HG03196 (cell line): ENCODE data around the gene CNTROB.

Experiments used
- ATAC-seq: cut with Tn5 transposase; IDR thresholded peaks from one replicate; pipeline ENCODE4 v1.9.1; 2021; ENCODE audit not compliant: unreplicated experiment

The CNTROB gene

GRCh38 chr17:7931709-7932482 lies at the start of gene CNTROB, which contains the start of gene TRAPPC1:
Gene CNTROB, plus strand, starts transcription at chr17:7932206. Its CDS starts 874 bp downstream, at chr17:7933080.
Gene TRAPPC1, minus strand, starts transcription at chr17:7931946. Its CDS starts 117 bp downstream, at chr17:7931829.
- ATAC-seq, result peak; percentile 84

GRCh38 chr17:7882629-7883028 lies 49.4 kb upstream of the CNTROB start:
- no peak for ATAC-seq

GRCh38 chr17:7883781-7884386 lies 48.1 kb upstream of the CNTROB start:
- no peak for ATAC-seq

- no peak for ATAC-seq
These were observed 47.2 kb upstream of the CNTROB start for GRCh38 chr17:7884581-7885366.

- peak; percentile 31 for ATAC-seq
These were observed 46.4 kb upstream of the CNTROB start for GRCh38 chr17:7885367-7886226.

- no peak for ATAC-seq
These were observed 45.6 kb upstream of the CNTROB start for GRCh38 chr17:7886227-7887037.

GRCh38 chr17:7887038-7887481 lies 44.9 kb upstream of the CNTROB start:
- no peak for ATAC-seq

GRCh38 chr17:7887482-7888183 lies 44.4 kb upstream of the CNTROB start:
- ATAC-seq, result peak; percentile 53

GRCh38 chr17:7888184-7888920 lies 43.7 kb upstream of the CNTROB start, which contains the start of gene CHD3:
Gene CHD3, plus strand, starts transcription at chr17:7888789. Its CDS starts 212 bp downstream, at chr17:7889001.
- no peak for ATAC-seq

GRCh38 chr17:7889166-7889955 lies 42.6 kb upstream of the CNTROB start:
- no peak for ATAC-seq

GRCh38 chr17:7893187-7893880 lies 38.7 kb upstream of the CNTROB start:
- no peak for ATAC-seq

- no peak for ATAC-seq
These were observed 37.8 kb upstream of the CNTROB start for GRCh38 chr17:7894226-7894625.

- no peak for ATAC-seq
These were observed 37.1 kb upstream of the CNTROB start for GRCh38 chr17:7894866-7895265.

- ATAC-seq, result no peak
These were observed 34.9 kb upstream of the CNTROB start for GRCh38 chr17:7897090-7897489.

- ATAC-seq, result no peak
These were observed 34.2 kb upstream of the CNTROB start for GRCh38 chr17:7897773-7898172.

- ATAC-seq, result no peak
These were observed 28.6 kb upstream of the CNTROB start for GRCh38 chr17:7903154-7904103.
